Transverse colon (tissue), 4 donors: Measurements from ENCODE around the gene SLC6A1. TPM values are rescaled to one million over a fixed set of nuclear protein-coding genes. Genes with fewer than 3 reads are reported as not detected.

Experiments
- DNase-seq: peaks from one replicate; pipeline ENCODE4 v3.0.0-alpha.2; 2019
- H3K27ac ChIP-seq, 4 donors: fragments of 200-600 bp; sonication (generic); 2 replicates each; pipeline ENCODE4 v1.5.1; 2016 to 2018; ENCODE audit warnings: inconsistent platforms in 4 of 4
- H3K27me3 ChIP-seq: fragments of 200-600 bp; sonication (generic); 2 replicates; pipeline ENCODE4 v1.5.1; 2017; ENCODE audit warnings: inconsistent platforms
- H3K36me3 ChIP-seq, 4 donors: fragments of 200-600 bp; sonication (generic); 2 replicates each; pipeline ENCODE4 v1.5.1; 2017 to 2019; ENCODE audit warnings: inconsistent platforms in 4 of 4
- H3K4me1 ChIP-seq, 4 donors: fragments of 200-600 bp; sonication (generic); 2 replicates each; pipeline ENCODE4 v1.5.1; 2017 to 2020; ENCODE audit warnings: inconsistent platforms in 4 of 4
- H3K4me3 ChIP-seq, 4 donors: fragments of 200-600 bp; sonication (generic); 1 replicate in 1 of 4; 2 replicates in 3 of 4; pipeline versions ENCODE4 v1.5.1 to v1.6.1; 2017 to 2019; ENCODE audit warnings: inconsistent platforms in 4 of 4
- H3K9me3 ChIP-seq, 2 donors: fragments of 200-600 bp; sonication (generic); 2 replicates each; pipeline ENCODE4 v1.5.1; 2017 to 2019; ENCODE audit warnings: inconsistent platforms in 2 of 2
- EP300 ChIP-seq: sonication (generic); formaldehyde crosslinking; IDR thresholded peaks from one replicate; pipeline ENCODE4 v1.6.1; 2017; ENCODE audit warnings: antibody characterized with exemption, low read depth
- POLR2A ChIP-seq: fragments of 450-650 bp; IDR thresholded peaks from one replicate; pipeline ENCODE4 v1.6.1; 2016; ENCODE audit warnings: antibody characterized with exemption, mild to moderate bottlenecking, moderate library complexity
- POLR2AphosphoS5 ChIP-seq, 3 donors: sonication (generic); formaldehyde crosslinking; IDR thresholded peaks; one replicate each; pipeline ENCODE4 v1.6.1; 2016; ENCODE audit warnings: antibody characterized with exemption in 3 of 3
- WGBS, 2 donors: methylation state at CpG; one replicate each; pipeline ENCODE4 v1.1.5; 2018; ENCODE audit warnings: low coverage in 1 of 2; 5-methylcytosine and 5-hydroxymethylcytosine counted together
- in situ Hi-C, 4 donors: fragments of 200-750 bp; cut with MboI; loops; one replicate each; pipeline versions ENCODE4 v1.15.0 to v1.15.1; 2017; ENCODE audit warnings: low sequenced_read_pairs in 3 of 4, low pct_ligation_motif_present in 1 of 4, low pct_unique_long_range_greater_than_20kb in 1 of 4
- intact Hi-C: fragments of 100-400 bp; cut with DNase I; formaldehyde crosslinking; loops from one replicate; pipeline ENCODE4 v1.15.1; 2023; ENCODE audit warnings: low total_unique reads
- total RNA-seq, 4 donors: library from RNA; depleted of rRNA; stranded (reverse); fragments of >200 nt; gene quantifications; one replicate each; pipeline ENCODE4 v1.1.0, GENCODE V29; 2016
- TF ChIP-seq, protein P1 (sequence below), 5 experiments: fragments of 200-600 bp in 3 of 5; fragments of 450-650 bp in 2 of 5; sonication (generic) in 3 of 5; IDR thresholded peaks; 1 replicate in 2 of 5; 2 replicates in 3 of 5; pipeline ENCODE4 v1.5.1; 2016 to 2017; ENCODE audit warnings: antibody characterized with exemption in 5 of 5, inconsistent platforms in 3 of 5, mild to moderate bottlenecking in 2 of 5, moderate library complexity in 1 of 5

Gene SLC6A1
- total RNA-seq, 4 donors from 2014 or later = 0.20 to 0.55 (median 0.48) TPM; not detected in 1

DNA sequence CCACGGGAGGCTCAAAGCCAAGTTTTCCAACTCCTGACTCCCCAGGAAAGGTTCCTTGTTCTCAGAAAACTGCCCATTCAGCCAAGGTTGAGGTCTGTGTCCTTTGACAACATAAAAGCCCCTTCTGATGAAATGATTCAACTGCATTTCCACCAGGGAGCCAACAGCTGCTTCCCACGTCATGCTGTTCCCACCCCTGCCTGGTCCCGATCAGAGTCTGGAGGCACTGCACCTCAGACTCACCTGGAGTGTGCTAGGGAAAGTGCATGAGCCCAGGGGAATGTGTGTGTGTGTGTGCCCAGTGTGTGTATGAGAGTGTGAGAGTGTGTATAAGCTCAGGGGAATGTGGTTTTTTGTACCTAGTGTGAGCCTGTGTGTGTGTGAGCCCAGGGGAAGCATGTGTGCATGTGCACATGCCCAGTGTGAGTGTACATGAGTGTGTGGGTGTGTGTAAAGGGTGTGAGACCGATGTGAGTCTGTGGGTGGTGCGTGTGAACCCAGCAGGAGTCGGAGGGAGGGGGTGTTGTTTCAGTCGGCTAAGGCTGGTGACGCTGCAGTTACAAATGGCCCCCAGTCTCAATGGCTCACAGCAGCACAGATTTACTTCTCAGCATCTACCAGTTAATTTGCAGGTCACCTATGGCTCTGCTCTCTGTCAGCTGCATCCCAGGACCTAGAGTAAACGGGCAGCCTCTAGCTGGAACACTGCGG, 20.3 kb upstream of the SLC6A1 start:
- intact Hi-C loops = no loop called here
- TF ChIP-seq POLR2A (no peak), EP300 (no peak), POLR2AphosphoS5 (IDR thresholded peaks at IDR 0.05) (no peak)
- TF ChIP-seq, protein P1, sequence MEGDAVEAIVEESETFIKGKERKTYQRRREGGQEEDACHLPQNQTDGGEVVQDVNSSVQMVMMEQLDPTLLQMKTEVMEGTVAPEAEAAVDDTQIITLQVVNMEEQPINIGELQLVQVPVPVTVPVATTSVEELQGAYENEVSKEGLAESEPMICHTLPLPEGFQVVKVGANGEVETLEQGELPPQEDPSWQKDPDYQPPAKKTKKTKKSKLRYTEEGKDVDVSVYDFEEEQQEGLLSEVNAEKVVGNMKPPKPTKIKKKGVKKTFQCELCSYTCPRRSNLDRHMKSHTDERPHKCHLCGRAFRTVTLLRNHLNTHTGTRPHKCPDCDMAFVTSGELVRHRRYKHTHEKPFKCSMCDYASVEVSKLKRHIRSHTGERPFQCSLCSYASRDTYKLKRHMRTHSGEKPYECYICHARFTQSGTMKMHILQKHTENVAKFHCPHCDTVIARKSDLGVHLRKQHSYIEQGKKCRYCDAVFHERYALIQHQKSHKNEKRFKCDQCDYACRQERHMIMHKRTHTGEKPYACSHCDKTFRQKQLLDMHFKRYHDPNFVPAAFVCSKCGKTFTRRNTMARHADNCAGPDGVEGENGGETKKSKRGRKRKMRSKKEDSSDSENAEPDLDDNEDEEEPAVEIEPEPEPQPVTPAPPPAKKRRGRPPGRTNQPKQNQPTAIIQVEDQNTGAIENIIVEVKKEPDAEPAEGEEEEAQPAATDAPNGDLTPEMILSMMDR (IDR thresholded peaks at IDR 0.05) = no peak

GRCh38 chr3:10973046-10973595, 19.4 kb upstream of the SLC6A1 start:
- H3K4me3 ChIP-seq = no peak overlapping the region
- H3K4me1 ChIP-seq = peaks cover 0 to 5% (median 0%) of the 10 kb centered on the region in 4 donors
- intact Hi-C loops = no loop called here
- H3K36me3 ChIP-seq = no peaks in the 10 kb centered on the region
- no peak overlapping the region for H3K27ac ChIP-seq
- TF ChIP-seq POLR2A = no peak
- TF ChIP-seq, protein P1 (IDR thresholded peaks at IDR 0.05) = no peak
- no peak for TF ChIP-seq EP300
- TF ChIP-seq POLR2AphosphoS5 (IDR thresholded peaks at IDR 0.05) = no peak
- no peak for DNase-seq
- H3K27me3 ChIP-seq = peaks cover 7% of the 10 kb centered on the region
- in situ Hi-C loops = loop anchor here in 1 of 4 donors (25.0 kb wide), 1 partner anchor 364 kb away; no protein-coding TSS in a partner anchor
- WGBS, 2 donors = 39 to 74% methylated on average over 2 to 13 of the region's 13 CpGs
- H3K9me3 ChIP-seq = no peaks in the 10 kb centered on the region

More for the DNA sequence above, 20.3 kb upstream of the SLC6A1 start:
- H3K4me3 ChIP-seq = no peak overlapping the region
- no peak for DNase-seq
- peaks cover 7% of the 10 kb centered on the region for H3K27me3 ChIP-seq
- no peaks in the 10 kb centered on the region for H3K36me3 ChIP-seq
- in situ Hi-C loops = loop anchor here in 1 of 4 donors (25.0 kb wide), 1 partner anchor 365 kb away; no protein-coding TSS in a partner anchor
- WGBS, 2 donors = 20 to 59% methylated on average over 1 to 9 of the region's 10 CpGs
- no peak overlapping the region for H3K27ac ChIP-seq
- no peaks in the 10 kb centered on the region for H3K9me3 ChIP-seq
- H3K4me1 ChIP-seq = no peaks in the 10 kb centered on the region

DNA sequence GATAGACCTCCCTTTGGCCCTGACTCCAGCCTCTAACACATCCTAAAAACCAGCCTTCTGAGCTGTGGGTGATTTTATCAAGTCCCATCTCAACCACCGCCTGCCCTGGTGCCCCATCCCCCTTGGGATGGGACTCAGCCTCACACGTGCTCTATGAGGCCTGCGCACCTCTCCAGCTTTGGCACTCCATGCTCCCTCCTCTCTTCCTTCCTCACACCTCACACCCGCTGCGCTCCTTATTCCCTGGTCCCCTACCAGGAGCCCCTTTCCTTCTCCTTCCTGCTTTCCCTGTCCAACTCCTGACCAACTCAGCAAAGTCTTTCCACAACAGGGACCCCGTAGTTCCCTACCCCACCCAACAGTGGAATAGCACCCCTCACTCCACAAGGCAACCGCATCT, 18.4 kb upstream of the SLC6A1 start:
- in situ Hi-C loops = loop anchor here in 1 of 4 donors (25.0 kb wide), 1 partner anchor 363 kb away; no protein-coding TSS in a partner anchor
- TF ChIP-seq EP300 = no peak
- TF ChIP-seq, protein P1 (IDR thresholded peaks at IDR 0.05) = no peak
- no peak overlapping the region for H3K27ac ChIP-seq
- H3K4me1 ChIP-seq = peaks cover 0 to 5% (median 0%) of the 10 kb centered on the region in 4 donors
- peaks cover 7% of the 10 kb centered on the region for H3K27me3 ChIP-seq
- H3K9me3 ChIP-seq = no peaks in the 10 kb centered on the region
- no peaks in the 10 kb centered on the region for H3K36me3 ChIP-seq
- H3K4me3 ChIP-seq = no peak overlapping the region
- intact Hi-C loops = no loop called here
- 80 to 84% methylated on average over 1 to 7 of the region's 7 CpGs for WGBS, 2 donors
- DNase-seq = no peak

- Histone ChIP-seq H3K4me3 (no peak overlapping the region), H3K4me1 (peaks cover 0 to 5% (median 0%) of the 10 kb centered on the region in 4 donors), H3K36me3 (no peaks in the 10 kb centered on the region), H3K27me3 (peaks cover 7% of the 10 kb centered on the region), H3K27ac (no peak overlapping the region), H3K9me3 (no peaks in the 10 kb centered on the region)
- no peak for DNase-seq
- intact Hi-C loops = no loop called here
- WGBS, 2 donors = 75 to 89% methylated on average over 3 to 7 of the region's 7 CpGs
- TF ChIP-seq, protein P1 (IDR thresholded peaks at IDR 0.05) = no peak
- TF ChIP-seq POLR2A (no peak), EP300 (no peak), POLR2AphosphoS5 (IDR thresholded peaks at IDR 0.05) (no peak)
- in situ Hi-C loops = loop anchor here in 1 of 4 donors (25.0 kb wide), 1 partner anchor 362 kb away; no protein-coding TSS in a partner anchor
These were observed 17.7 kb upstream of the SLC6A1 start for GRCh38 chr3:10974746-10975375.
